ENCODE data around the gene LIX1. TPM values are rescaled to one million over a fixed set of nuclear protein-coding genes. Genes with fewer than 3 reads are reported as not detected.

LIX1 gene
- polyA plus RNA-seq, 5 donors, result 0.75 to 2.0 (median 1.2) TPM

Other genes starting within 250 kb of the LIX1 start
- gene LNPEP, start 206.5 kb downstream of the LIX1 start, polyA plus RNA-seq (ENCODE audit: insufficient read depth in 1 of 5, insufficient read length in 5 of 5, low replicate concordance in 1 of 5), result 10 to 100 TPM; 14.7 to 29.2 (median 24.4) TPM
- 10 to 100 TPM; 40.6 to 51.4 (median 51.3) TPM for gene RIOK2, start 40.6 kb upstream of the LIX1 start, polyA plus RNA-seq (ENCODE audit: insufficient read depth in 1 of 5, insufficient read length in 5 of 5, low replicate concordance in 1 of 5)

Data from right lung (tissue), 5 donors.